GM19025 (cell line): ENCODE data around the gene CELA2B.
"Not testable (repeated sequence)": the region's sequence is repeated elsewhere in the genome, so short reads cannot be mapped to it uniquely, and the experiment has no call there.

Experiments used
- ATAC-seq: cut with Tn5 transposase; IDR thresholded peaks from one replicate; pipeline ENCODE4 v1.9.1; 2021; ENCODE audit warnings: mild to moderate bottlenecking, low read depth, moderate library complexity; ENCODE audit not compliant: unreplicated experiment

CELA2B gene

GRCh38 chr1:15475752-15476314 is at the start of gene CELA2B:
Gene CELA2B (plus strand): TSS chr1:15476104. CDS start chr1:15476126, 22 bp downstream.
- no peak for ATAC-seq

- ATAC-seq = no peak
Measured at GRCh38 chr1:15426492-15427279, 49.2 kb upstream of the CELA2B start.

DNA sequence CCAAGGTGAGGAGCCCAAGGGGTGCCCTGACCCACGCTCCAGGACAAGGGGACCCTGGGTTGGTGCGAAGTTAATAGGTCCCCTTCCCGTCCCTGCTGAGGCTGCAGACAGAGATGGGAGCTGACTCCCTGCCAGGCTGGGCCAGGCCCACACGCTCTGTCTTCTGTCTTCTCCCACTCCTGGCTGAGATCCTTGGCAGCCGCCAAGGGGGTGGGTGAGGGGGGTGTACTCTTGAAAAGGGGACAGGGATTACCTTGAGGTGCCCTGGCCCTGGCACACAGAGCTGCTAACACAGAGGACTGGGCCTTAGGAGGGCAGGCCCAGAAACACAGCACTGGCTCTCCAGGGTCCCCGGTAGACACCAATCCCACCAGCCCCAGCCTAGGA is 48.6 kb upstream of the CELA2B start:
- ATAC-seq = no peak

GRCh38 chr1:15428252-15428651 is 47.7 kb upstream of the CELA2B start:
- not testable (repeated sequence) for ATAC-seq

DNA sequence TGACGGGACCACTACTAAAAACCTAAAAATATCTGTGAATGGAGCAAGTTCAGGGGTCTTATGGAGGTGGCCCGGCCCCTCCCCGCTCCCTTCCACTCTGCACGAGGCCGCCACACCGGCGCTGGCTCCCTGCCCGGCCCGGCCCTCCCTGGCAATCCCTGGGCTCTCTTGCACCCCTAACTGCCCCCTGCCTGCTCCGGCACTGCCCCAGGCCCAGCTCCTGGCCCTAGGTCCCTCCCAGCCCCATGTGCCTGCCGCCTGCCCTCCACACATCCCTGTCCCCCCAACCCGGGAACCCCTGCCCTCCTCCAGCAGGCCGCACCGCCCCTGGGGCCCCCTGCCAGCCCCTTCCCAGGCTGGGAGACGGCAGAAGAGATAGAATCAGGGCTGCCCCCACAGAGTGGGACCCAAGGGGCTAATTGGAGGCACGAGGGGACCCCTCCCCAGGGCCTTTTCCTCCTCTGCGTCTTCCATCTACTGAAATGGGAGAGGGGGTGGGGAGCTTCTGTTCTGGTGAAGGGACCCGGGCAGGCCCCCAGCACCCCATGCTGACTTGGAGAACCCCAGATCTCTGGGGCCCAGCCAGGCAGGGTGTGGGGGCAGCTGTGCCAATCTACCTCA is 47.0 kb upstream of the CELA2B start:
- ATAC-seq = no peak

GRCh38 chr1:15429701-15430149 is 46.2 kb upstream of the CELA2B start:
- no peak for ATAC-seq

GRCh38 chr1:15430787-15431570 is 44.9 kb upstream of the CELA2B start:
- ATAC-seq = no peak

GRCh38 chr1:15431571-15431948 is 44.3 kb upstream of the CELA2B start:
- no peak for ATAC-seq

DNA sequence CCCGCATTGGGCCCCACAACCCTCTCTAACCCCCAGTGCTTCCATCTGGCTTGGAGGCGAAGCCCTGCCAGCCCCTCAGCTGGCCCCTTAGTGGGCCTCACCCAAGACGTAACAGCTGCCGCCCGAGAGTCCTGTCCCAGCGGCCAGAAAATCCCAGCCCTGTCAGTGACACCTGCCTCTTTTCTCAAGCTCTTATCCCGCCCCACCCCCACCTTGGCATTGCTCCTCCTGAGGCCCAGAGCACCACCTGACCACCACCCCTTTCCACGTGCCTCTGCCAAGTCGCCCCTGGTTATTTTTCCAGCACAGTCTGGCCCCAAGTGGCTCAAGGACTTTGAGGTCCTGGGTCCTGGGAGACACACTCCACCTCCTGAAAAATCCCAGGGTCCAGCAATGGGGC is 43.6 kb upstream of the CELA2B start:
- ATAC-seq = no peak

DNA sequence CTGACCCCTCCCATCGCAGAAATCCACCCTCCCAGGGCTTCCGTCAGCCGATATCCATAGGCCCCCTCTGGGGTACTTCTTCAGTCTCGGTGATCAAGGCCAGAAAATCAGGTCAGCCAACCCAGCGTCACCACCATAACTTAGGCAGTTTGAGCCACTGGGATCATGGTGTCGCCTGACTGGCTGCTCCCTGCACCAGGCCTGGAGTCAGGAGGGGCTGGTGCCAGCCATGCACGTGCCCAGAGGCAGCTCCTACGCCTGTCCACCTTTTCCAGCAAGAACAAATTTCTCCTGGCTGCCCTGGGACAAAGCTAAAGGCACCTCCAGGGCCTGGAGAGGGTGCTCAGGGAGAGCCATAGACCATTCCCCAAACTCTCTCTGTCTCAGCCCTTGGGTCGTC is 42.4 kb upstream of the CELA2B start:
- no peak for ATAC-seq

DNA sequence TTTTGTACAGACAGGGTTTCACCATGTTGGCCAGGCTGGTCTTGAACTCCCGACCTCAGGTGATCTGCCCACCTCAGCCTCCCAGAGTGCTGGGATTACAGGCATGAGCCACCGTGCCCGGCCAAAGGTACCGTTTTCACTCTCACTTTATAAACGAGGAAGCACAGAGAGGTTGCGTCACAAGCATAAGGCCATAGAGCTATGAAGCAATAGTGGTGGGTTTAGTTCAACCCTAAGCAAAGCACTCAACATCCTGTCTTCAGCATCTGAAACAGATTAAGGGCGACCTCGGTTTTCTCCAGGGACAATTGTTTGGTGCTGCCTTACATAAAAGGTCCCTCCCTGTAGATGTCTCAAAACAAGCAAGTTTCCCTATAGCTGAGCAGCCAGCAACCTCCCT is 41.2 kb upstream of the CELA2B start:
- not testable (repeated sequence) for ATAC-seq

GRCh38 chr1:15435239-15436077 is 40.4 kb upstream of the CELA2B start:
- ATAC-seq = no peak

DNA sequence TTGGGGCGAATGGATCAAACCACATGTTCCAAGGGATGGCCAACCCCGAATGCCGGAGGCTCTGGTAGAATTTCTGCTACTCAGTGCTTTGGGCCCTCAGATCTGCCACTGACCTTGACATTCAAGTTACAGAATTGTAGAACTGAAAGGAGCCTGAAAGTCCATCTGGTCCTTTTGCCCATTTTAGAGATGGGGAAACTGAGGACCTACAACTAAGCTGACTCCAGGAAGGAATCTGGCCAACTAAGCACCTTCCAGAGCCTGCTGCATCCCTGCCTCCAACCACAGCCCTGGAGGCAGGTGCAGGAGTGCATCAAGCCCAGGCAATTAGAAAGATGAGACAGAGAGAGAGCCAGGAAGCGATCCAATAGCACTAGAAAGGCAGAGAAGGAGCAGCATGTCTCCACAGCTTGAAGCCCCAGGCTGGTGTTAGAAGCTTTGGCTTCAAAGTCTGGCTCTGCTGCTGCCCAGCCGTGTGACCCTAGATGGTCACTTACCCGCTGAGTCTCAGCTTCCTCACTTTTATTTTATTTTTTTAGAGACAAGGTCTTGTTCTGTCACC is 38.9 kb upstream of the CELA2B start:
- ATAC-seq = no peak

- no peak for ATAC-seq
Measured at GRCh38 chr1:15439325-15439724, 36.6 kb upstream of the CELA2B start.

DNA sequence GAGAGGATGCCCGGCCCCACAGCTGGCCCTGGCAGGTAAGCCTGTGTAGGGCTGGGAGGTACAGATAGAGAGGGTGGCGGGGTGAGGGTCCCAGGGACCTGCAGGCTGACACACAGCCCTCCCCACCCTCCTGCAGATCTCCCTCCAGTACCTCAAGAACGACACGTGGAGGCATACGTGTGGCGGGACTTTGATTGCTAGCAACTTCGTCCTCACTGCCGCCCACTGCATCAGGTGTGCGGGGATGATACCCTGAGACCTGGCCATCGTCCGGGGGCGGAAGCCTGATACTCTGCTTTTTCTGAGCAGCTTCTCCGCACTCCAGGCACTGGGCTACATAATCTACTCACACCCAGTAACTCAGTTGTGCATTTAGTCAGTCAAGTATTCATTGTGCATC is 35.5 kb upstream of the CELA2B start:
- no peak for ATAC-seq

- no peak for ATAC-seq
Measured at GRCh38 chr1:15441247-15441646, 34.7 kb upstream of the CELA2B start.

- no peak for ATAC-seq
Measured at GRCh38 chr1:15442119-15442518, 33.8 kb upstream of the CELA2B start.

DNA sequence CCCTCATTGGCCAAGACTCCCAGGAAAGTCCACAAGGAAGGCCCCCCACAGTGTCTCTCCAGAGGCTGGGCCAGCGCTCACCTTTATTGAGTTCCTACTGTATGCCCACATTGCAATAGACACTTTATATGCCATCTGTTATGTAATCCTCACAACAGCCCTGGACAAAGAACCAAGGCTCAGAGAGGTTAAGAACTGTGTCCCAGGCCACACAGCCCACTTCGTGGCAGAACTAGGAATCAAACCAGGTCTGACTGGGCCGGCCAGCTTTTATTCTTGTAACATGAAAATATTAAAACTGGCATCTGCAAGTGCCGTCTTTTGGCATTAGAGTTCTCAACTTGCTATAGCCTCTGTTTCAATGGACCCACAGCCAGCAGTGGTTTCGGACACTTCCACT is 33.1 kb upstream of the CELA2B start:
- no peak for ATAC-seq

DNA sequence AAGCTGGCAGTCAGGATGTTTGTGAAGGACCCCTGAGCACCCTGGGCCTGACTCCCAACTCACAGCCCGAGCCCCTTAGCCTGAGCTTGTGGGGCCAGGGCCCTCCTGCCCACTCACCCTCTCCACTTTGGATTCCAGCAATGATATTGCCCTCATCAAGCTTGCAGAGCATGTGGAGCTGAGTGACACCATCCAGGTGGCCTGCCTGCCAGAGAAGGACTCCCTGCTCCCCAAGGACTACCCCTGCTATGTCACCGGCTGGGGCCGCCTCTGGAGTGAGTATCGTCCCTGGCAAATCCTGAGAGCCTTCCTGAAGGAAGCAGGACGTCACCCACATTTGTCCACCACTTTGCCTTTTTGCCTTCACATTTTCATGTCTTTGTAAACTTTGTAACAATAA is 32.6 kb upstream of the CELA2B start:
- ATAC-seq = no peak
